Left ventricle myocardium superior (tissue), 1 donor: Measurements from ENCODE around the gene SLC19A3. TPM values are rescaled to one million over a fixed set of nuclear protein-coding genes. Genes with fewer than 3 reads are reported as not detected.

Source experiments
- ATAC-seq: fragments of 200-7000 bp; cut with Tn5 transposase; one replicate; pipeline ENCODE4 v1.9.1; 2020; ENCODE audit warnings: mild to moderate bottlenecking, moderate library complexity
- DNase-seq: peaks from one replicate; pipeline ENCODE4 v3.0.0-alpha.2; 2020
- intact Hi-C: fragments of 100-400 bp; cut with micrococcal nuclease; formaldehyde crosslinking; loops from one replicate; pipeline ENCODE4 v1.11.0; 2022
- total RNA-seq: library from RNA; stranded (reverse); fragmentation: NEBNext Ultra II Directional; extraction: Animal tissue kit (Norgen Biotek cat#: 25700); gene quantifications from one replicate; pipeline ENCODE4 v1.2.1, GENCODE V29; 2021
- donor health status: DM: no; HTN: yes; CAD: no; lungs with severe emphysema.

Gene SLC19A3
- total RNA-seq, 1 donor from 2014 or later, result 1.2 TPM

GRCh38 chr2:227653419-227653818 is 64.4 kb downstream of the SLC19A3 start:
- intact Hi-C loops, result no loop called here
- ATAC-seq, result no peak
- DNase-seq, result no peak

- intact Hi-C loops, result no loop called here
- no peak for ATAC-seq
- no peak for DNase-seq
Measured at GRCh38 chr2:227643990-227644551, 73.8 kb downstream of the SLC19A3 start.

DNA sequence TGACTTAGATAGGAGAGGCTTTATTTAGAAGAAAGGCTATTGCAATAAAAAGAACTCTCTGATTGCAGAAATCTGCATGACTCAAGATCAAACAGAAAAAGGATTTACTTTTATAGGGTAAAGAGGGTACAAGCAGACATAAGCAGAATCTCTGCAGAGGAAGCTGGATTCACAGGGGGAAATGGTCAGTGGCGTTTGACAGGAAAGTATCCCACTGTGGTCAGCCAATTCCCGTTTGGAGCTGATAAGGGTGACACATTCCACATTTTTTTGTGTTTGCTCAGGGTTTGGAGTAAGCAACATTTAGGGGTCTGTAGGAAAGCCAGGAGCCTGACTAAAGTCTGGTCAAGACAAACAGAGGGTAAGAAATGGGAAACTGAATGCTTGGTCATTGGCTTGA is 75.2 kb downstream of the SLC19A3 start:
- DNase-seq (no peak), ATAC-seq (no peak)
- intact Hi-C loops, result no loop called here

- intact Hi-C loops, result no loop called here
- ATAC-seq (no peak), DNase-seq (no peak)
Measured at GRCh38 chr2:227634201-227634600, 83.6 kb downstream of the SLC19A3 start.

Other genes with a start within 250 kb of the SLC19A3 start
- 55.2 TPM for gene AGFG1, start 245.9 kb downstream of the SLC19A3 start, total RNA-seq
- gene SCYGR2, start 119.1 kb downstream of the SLC19A3 start, total RNA-seq, result not detected
- not detected for gene SCYGR3, start 103.2 kb downstream of the SLC19A3 start, total RNA-seq
- not detected for gene SCYGR4, start 100.5 kb downstream of the SLC19A3 start, total RNA-seq
- not detected for gene SCYGR5, start 51.2 kb downstream of the SLC19A3 start, total RNA-seq
- gene SCYGR6, start 6.7 kb upstream of the SLC19A3 start, total RNA-seq, result not detected
- not detected for gene SCYGR7, start 10.3 kb upstream of the SLC19A3 start, total RNA-seq
- not detected for gene SCYGR8, start 27.9 kb upstream of the SLC19A3 start, total RNA-seq
- gene CCL20, start 95.8 kb upstream of the SLC19A3 start, total RNA-seq, result not detected
- gene DAW1, start 153.6 kb upstream of the SLC19A3 start, total RNA-seq, result not detected